KOPT-K1 (cell line): Measurements from ENCODE around the gene SOCS2.

Experiments used
- H3K27ac ChIP-seq: fragments of 200-600 bp; sonication (generic); 2 replicates; pipeline ENCODE4 v1.5.1; 2016; ENCODE audit warnings: antibody characterized with exemption, mild to moderate bottlenecking, low read depth, low read length; ENCODE audit not compliant: poor library complexity, severe bottlenecking
- H3K36me3 ChIP-seq: fragments of 200-600 bp; sonication (generic); 2 replicates; pipeline ENCODE4 v1.5.1; 2017; ENCODE audit warnings: antibody characterized with exemption, mild to moderate bottlenecking, low read length, moderate library complexity; ENCODE audit not compliant: insufficient read depth
- H3K9me3 ChIP-seq: fragments of 200-600 bp; sonication (generic); 2 replicates; pipeline ENCODE4 v1.5.1; 2017; ENCODE audit warnings: antibody characterized with exemption, low read length, mild to moderate bottlenecking; ENCODE audit not compliant: insufficient read depth, poor library complexity, severe bottlenecking

Gene SOCS2

GRCh38 chr12:93595351-93595750 is 22.9 kb downstream of the SOCS2 start:
- Histone ChIP-seq H3K27ac (no peak overlapping the region), H3K36me3 (no peaks in the 10 kb centered on the region), H3K9me3 (no peaks in the 10 kb centered on the region)

- Histone ChIP-seq H3K36me3 (no peaks in the 10 kb centered on the region), H3K9me3 (no peaks in the 10 kb centered on the region), H3K27ac (no peak overlapping the region)
These were observed 25.1 kb downstream of the SOCS2 start for GRCh38 chr12:93597608-93598007.

- H3K36me3 ChIP-seq = no peaks in the 10 kb centered on the region
- no peaks in the 10 kb centered on the region for H3K9me3 ChIP-seq
- no peak overlapping the region for H3K27ac ChIP-seq
These were observed 26.7 kb downstream of the SOCS2 start for GRCh38 chr12:93599192-93599591.

GRCh38 chr12:93601591-93601990 is 29.1 kb downstream of the SOCS2 start:
- Histone ChIP-seq H3K9me3 (no peaks in the 10 kb centered on the region), H3K27ac (no peak overlapping the region), H3K36me3 (no peaks in the 10 kb centered on the region)

GRCh38 chr12:93602897-93603668 is 30.6 kb downstream of the SOCS2 start:
- no peaks in the 10 kb centered on the region for H3K9me3 ChIP-seq
- no peaks in the 10 kb centered on the region for H3K36me3 ChIP-seq
- no peak overlapping the region for H3K27ac ChIP-seq

- H3K9me3 ChIP-seq = no peaks in the 10 kb centered on the region
- no peak overlapping the region for H3K27ac ChIP-seq
- no peaks in the 10 kb centered on the region for H3K36me3 ChIP-seq
These were observed 31.3 kb downstream of the SOCS2 start for GRCh38 chr12:93603762-93604161.

GRCh38 chr12:93608313-93608712 is 35.8 kb downstream of the SOCS2 start:
- Histone ChIP-seq H3K27ac (no peak overlapping the region), H3K36me3 (no peaks in the 10 kb centered on the region)

GRCh38 chr12:93609281-93610192 is 37.1 kb downstream of the SOCS2 start:
- Histone ChIP-seq H3K27ac (no peak overlapping the region), H3K36me3 (no peaks in the 10 kb centered on the region), H3K9me3 (no peaks in the 10 kb centered on the region)

More at GRCh38 chr12:93608313-93608712, 35.8 kb downstream of the SOCS2 start:
- H3K9me3 ChIP-seq = no peaks in the 10 kb centered on the region

GRCh38 chr12:93612776-93613175 is 40.3 kb downstream of the SOCS2 start:
- H3K36me3 ChIP-seq = no peaks in the 10 kb centered on the region

GRCh38 chr12:93614917-93615596 is 42.6 kb downstream of the SOCS2 start:
- Histone ChIP-seq H3K9me3 (no peaks in the 10 kb centered on the region), H3K36me3 (no peaks in the 10 kb centered on the region), H3K27ac (no peak overlapping the region)

More at GRCh38 chr12:93612776-93613175, 40.3 kb downstream of the SOCS2 start:
- H3K27ac ChIP-seq = no peak overlapping the region
- H3K9me3 ChIP-seq = no peaks in the 10 kb centered on the region

- Histone ChIP-seq H3K27ac (no peak overlapping the region), H3K9me3 (no peaks in the 10 kb centered on the region)
These were observed 44.2 kb downstream of the SOCS2 start for GRCh38 chr12:93616584-93617101.

GRCh38 chr12:93618891-93619410 is 46.5 kb downstream of the SOCS2 start:
- no peaks in the 10 kb centered on the region for H3K9me3 ChIP-seq
- no peak overlapping the region for H3K27ac ChIP-seq
- H3K36me3 ChIP-seq = no peaks in the 10 kb centered on the region

More at GRCh38 chr12:93616584-93617101, 44.2 kb downstream of the SOCS2 start:
- no peaks in the 10 kb centered on the region for H3K36me3 ChIP-seq

- no peak overlapping the region for H3K27ac ChIP-seq
These were observed 49.5 kb downstream of the SOCS2 start for GRCh38 chr12:93621986-93622385.

GRCh38 chr12:93622485-93622884 is 50.0 kb downstream of the SOCS2 start:
- H3K36me3 ChIP-seq = no peaks in the 10 kb centered on the region
- H3K27ac ChIP-seq = no peak overlapping the region
- no peaks in the 10 kb centered on the region for H3K9me3 ChIP-seq

More at GRCh38 chr12:93621986-93622385, 49.5 kb downstream of the SOCS2 start:
- Histone ChIP-seq H3K9me3 (no peaks in the 10 kb centered on the region), H3K36me3 (no peaks in the 10 kb centered on the region)
